Middle frontal gyrus (tissue), 1 donor: ENCODE measurements around the gene ZSWIM6.

Source experiments
- DNase-seq: peaks from one replicate; pipeline ENCODE4 v3.0.0-alpha.2; 2015; ENCODE audit warnings: low spot score; ENCODE audit errors: extremely low spot score

ZSWIM6 gene

DNA sequence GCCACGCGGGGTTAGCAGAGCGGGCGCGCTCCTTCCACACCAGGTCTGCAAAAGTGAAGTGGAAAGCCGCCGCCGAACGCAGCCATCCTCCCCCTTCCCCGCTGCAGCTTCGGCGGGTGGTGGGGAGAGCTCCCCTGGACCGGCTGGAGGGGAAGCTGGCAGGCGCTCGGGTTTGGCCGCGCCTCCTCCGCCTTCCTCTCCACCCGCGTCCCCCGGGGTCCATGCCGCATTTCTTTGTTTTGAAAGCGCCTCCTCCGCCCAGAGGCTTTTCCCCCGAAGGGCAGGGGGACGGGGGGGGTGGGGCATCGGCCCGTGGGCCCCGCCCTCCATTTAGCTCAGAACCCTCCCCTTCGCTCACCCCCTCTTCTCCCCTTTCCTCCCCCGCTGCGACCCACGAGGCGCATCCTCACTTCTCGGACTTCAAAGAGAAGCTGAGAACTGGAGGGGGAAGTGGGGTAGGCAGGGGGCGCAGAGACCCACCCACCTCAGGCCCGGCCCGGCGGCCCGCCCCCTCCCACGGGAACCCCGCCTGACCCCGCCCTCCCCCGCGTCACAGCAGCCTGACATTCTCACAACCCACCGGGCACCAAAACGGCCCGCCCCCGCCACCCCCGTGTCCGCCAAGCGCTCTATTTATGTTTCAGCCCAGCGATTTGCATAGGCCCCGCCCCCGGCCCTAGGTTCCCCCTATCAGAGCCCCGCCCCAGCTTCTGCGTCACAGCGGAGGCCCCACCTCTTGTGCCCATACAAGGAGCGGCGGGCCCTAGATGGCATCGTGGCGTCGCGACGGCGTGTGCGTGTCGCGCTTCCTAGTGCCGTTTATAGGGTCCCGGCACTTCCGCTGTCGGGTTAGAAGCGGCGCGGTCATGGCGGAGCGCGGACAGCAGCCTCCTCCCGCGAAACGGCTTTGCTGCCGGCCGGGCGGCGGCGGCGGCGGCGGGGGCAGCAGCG, at the start of gene ZSWIM6:
ZSWIM6 (plus strand) TSS at position 852 of the 951 bp plus-strand sequence; CDS start at position 867, 15 bp downstream.
- DNase-seq = peak; percentile 99

DNA sequence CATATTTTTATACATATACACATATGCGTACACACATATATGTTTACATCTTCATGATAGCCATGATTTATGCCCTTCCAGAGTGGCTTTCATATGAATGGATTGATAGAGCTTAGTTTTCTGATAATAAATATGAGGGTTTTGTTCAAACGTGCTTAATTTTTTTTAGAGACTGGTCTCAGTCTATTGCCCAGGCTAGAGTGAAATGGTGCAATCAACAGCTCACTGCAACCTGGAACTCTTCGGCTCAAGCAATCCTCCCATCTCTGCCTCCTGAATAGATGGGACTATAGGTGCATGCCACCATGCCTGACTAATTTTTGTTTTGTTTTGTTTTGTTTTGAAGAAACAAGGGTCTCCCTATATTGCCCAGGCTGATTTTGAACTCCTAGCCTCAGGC, 48.6 kb upstream of the ZSWIM6 start:
- no peak for DNase-seq

DNA sequence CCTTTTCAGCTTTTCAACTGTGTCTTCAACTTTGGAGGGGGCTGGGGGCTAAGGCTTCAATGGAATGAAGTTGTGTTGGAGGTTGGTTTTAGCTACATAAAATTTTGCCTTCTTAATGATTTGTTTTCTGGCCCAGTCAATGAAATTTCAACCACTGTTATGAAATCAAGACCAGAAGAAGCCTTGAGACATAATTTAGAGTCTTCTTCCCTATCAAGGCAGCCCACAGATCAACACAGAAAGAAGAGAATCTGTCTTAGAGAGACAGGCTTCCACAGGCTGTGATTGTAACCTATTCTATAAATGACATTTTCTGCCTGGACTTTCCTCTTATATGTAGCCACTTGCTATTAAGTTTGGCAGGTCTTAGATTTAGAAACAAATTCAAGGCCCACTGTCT, 46.5 kb upstream of the ZSWIM6 start:
- DNase-seq = no peak

DNA sequence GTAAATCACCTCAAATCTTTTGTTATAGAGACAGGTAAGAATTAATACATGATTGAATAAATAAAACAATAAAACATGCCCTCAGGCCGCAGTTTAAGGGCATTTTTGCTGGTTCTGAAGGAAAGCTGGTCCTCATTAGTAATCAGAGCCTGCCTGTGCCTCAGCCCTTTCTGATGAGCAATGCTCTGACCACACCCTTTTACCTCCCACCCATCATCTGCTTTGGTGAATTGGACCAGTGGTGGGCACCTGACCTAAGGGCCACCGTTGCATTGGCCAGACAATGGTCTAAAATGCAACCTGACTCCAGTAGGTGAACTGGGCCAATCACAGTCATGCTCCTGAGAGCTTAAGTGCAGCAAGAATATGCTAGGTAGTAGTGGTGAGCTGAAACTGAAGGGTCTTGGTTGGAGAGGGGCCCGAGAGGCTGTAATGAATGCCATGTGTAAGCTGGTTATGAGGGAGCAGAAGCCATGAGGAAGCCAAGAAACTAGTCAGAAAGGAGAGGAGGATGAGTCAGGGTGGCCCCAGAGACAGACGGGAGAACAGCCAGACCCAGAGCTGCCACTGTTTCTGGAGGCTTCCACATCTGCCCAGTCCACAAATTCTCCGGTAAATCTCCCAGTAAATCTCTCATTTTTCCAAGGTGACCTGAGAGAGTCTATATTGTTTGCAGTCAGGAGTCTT, 45.5 kb upstream of the ZSWIM6 start:
- DNase-seq = no peak

DNA sequence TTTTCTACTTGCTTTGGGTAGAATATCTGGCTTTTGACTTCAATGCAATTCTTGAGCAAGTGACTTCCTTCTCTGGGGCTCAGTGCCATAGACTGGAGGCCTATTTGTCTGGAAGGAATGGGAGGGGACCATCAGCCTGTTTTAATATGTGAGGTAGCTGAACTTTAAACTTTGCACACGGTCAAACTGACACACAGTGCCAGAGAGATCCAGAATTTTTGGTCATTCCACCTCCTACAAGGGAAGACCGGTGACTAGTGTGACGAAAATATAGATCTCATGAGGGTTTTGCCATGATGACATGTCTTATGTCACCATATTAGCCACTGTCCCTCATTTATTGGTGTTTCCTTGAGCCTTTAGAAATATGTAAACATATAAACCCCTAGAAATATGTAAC, 44.6 kb upstream of the ZSWIM6 start:
- no peak for DNase-seq

DNA sequence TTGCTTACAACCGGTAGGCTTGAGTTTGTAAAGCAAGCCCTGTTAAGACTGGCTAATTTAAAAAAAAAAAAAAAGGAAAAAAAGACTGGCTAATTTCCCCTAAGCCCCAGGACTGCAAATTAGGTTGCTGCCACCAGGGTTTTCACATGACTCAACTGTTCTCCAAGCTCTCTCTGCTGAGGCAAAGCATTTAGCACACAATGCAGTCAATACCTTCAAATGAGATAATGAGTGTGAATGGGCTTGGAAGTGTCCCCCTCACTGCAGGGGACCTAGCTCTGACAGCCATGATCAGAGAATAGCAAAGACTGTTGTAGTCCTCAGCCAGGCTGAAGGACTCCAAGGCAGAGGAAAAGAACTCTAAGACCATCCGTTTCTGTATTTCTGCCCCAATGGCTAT, 42.8 kb upstream of the ZSWIM6 start:
- DNase-seq = no peak

DNA sequence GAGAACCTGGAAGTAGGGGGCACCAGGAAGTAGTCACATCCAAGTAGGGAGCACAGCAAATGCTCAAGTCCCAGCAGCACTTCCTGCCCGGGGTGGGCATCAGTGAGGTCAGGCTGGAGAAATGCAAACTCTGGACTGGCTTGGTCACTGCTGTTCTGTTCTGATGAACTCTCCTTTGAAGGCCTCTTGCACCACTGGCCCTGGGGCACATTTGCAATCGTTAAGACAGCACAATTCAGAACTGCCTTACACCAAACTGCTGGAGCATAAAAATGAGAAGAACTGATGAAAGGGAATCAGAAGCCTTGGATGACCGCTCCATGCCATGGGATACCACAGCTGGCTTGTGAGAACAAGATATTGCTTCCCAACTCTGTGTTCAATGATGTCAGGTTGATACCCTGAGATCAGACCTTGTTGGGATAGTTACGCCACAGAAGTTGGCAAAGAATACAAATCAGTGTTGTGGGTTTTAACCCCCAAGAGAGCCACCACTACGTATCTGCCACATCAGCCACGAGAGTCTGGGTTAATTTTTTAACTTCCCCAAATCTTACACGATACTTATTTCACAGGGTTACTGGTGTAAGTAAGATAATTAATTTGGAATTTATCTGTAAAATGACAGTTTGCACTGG, 42.3 kb upstream of the ZSWIM6 start:
- no peak for DNase-seq

DNA sequence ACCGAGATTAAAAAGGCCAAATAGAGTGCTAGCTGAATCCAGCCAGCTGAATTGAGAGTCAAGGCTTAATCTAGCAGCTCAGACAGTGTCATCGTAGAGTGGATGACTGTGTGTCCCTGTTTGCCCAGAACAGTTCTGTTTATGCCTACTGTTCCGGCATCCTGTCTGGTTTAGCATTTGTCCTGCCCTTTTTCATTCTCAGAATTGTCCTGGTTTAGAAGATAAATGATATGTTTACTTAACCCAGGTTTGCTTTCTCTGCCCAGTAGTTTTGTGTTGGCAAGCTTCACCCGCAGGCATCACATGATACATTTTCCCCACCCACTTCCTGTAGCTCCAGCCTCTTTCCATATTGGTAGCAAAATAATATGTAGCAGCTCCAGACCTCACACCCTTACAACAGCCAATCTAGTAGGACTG, 41.3 kb upstream of the ZSWIM6 start:
- no peak for DNase-seq

DNA sequence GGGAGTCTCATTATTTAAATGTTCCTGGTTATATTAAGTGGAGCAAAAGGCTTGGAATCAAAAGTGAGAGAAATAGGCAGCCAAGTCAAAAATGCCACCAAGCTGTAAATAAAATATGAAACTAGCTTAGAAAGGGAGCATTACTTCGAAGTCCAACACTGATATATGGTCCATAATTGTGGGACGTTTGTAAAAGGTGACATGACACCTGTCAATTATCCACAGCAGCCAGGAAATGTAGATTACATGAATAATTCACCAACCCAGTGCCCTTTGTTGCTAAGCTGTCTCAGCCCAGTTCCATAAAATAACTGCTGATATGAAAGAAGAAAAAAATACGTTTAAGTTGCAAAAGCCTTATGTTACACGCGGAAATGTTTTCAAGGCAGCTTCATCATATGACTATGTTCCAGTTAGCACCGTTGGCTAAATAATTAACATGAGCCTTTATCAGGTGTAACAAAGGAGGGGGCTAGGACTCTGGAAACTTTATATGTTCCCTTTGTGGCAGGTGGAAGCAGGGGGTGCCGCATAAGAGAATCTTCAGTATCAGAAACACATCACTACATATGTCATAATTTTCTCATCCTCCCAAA, 39.9 kb upstream of the ZSWIM6 start:
- no peak for DNase-seq

DNA sequence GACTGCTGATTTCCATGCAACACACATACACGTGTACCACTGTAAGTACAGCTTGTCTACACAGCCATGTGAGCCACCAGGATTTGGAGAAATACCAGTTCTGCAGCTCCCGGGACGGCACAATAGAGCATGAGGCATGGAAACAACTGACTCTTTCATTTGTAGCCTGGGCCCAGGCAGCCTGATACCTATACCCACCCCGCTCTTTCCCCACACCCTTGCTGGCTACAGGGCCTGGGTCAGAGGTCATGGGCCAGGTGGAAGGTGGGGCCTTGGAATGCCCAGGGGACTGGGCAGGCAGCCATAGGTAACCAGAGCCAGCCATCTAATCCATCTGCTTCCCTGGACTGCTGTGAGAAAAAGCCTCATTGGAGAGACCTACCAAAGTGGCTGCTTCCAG, 39.0 kb upstream of the ZSWIM6 start:
- no peak for DNase-seq

DNA sequence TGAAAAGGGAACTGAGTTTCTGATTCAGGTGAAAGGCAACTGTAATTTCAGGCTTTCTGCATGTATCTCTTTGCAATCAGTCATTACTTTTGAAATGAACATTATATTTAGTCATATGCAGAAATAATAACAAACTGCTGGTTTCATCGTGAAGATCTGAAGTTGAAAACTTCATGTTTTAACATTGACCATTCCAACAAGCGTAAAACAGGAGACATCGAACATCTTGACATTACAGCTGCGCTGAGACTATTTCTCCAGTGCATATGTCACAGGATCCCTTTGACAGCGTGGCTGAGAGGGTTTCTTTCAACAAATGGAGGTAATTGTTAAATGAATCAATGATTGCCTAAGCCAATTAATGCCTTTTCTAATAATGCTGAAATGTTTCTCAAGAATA, 38.2 kb upstream of the ZSWIM6 start:
- no peak for DNase-seq

DNA sequence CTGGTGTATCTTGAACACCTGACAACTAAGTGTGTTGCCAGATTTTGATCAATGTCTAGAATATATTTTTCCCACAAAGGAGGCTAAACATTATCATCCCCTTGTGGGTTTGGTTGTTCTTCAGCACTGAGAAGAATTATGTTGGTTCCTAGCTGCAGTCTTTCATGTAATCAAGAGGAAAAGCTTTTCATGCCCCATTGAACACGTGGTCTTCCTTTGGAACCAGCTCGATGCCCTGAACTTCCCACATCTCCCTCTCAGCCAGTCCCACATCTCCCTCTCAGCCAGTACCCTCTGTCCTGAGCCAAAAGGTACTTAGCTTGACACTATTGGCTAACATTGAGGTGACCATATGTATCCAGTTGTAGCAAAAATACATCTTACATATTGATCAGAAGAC, 36.7 kb upstream of the ZSWIM6 start:
- no peak for DNase-seq

DNA sequence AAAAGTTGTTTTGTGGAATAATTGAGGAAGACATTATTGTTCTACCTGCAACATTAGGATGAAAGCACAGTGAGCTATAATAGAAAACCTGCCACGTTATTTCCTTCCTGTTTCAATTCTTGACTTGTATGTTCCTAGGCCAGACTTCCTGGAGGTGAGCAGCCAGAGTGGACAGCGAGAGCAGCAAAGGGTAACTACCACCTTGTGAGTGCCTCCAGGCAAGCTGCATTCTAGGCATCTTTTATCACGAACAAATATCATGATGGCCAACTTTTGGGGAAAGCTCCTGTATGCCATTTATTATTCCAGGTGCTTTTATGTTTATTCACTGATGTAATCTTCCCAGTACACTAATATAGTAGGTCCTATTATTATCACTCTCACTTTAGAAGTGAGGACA, 34.0 kb upstream of the ZSWIM6 start:
- DNase-seq = no peak

DNA sequence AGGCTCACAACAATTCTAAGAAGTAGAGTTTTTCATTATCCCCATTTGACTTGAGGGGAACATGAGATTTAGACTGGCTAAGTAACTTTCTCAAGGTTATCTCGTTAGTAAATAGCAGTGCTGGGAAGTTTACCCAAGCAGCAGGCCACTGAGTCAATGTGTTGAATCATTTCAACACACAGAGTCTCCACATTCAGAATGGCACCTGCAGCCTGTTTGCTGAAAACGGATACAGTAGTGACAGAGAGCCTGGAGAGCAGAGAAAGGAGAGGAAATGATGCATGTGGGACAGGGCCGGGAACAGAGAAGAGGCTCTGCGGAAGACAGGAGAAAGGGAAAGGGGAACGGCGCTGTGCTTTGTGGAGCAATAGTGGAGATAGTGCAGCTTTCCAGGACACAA, 33.5 kb upstream of the ZSWIM6 start:
- DNase-seq = no peak

DNA sequence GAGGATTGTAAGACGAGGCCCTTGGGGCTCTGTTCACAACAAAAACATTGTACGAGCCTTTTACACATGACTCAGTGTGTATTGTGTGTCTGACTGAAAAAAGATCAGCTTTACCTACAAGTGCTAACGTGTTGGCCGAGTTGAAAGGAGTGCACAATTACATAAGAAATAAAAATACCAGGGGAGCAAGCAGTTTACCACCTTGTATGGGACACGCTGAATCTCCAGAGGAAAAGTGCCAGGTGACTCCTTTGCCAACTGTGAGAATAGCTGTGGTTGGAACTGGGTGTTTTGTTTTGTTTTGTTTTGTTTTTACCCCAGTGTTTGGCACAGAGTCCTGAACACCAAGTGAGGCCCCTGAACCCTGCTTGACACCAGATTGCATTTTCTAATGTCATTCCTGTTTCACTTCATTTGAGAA, 32.8 kb upstream of the ZSWIM6 start:
- DNase-seq = no peak

DNA sequence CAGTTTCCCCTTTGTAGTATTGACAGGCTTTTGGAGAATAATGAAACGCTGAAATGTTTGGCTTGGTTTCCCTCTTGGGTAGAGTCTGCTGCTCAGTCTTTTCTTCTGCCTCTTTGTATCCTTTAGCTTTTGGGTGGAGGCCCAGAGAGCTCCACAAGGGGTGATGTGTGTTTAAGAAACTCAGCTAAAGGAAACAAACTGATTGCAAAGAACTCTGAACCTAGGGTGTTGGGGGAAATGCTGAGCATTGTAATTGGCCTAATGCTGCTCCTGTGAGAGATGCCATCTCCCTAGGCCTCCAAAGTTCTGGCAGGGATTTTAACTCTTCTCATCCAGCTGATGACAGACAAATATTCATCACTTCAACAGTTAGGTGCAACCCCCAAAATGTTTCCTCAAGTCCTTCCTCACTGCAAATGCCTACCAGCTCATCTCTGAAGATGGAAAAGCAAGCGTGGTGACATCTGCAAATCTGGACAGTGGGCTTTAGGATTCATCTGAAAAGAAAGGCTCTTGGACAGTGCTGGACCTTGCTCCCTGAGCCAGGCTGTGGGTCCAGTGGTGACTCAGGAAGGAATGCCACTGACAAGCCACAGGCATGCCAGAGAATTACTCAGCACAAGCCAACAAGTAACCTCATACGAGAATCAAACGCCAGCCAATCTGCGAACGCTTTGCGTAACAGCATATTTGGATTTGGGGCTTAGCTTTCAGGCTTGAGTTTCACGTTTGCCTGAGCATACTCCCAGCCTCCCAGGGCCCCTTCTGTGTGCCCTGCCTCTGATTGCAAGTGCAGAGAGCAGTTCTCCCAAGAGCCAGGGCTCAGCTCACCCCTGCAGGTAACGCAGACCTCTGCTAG, 30.5 kb upstream of the ZSWIM6 start:
- no peak for DNase-seq

DNA sequence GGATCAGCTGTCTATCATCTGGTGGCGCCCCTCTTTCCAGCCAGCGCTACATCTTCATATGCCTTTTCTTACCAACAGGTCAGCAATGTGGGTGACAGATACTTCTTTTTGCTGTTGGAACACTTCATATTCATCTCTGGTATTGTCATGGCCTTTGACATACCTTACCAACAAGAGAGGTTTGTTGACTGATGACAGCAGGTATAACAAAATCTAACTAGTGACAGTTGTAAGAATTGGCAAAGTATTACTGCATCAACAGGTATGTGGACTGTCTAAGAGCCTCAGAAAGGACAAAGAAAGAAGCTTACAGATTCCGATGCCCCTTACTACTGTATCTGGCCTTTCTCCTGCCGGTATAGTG, 29.9 kb upstream of the ZSWIM6 start:
- DNase-seq = no peak

DNA sequence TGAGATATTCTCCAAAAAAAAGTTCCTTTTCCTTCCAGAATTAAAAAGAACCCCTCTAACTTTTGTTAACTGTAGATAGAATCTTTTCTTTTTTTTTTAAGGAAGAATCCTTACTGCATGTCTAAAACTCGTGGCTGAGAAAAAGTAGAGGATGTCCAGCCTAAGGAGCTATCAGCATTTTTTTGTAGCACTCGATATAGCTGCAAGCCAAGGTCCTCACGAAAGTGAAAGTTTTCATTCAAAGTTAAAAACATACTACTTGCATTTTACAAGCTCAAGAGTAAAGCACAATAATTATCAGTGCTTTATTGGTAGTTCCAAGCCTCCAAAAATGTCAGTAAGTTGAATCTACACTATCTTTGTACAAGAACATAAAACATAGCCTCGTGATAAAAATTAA, 28.7 kb upstream of the ZSWIM6 start:
- no peak for DNase-seq

DNA sequence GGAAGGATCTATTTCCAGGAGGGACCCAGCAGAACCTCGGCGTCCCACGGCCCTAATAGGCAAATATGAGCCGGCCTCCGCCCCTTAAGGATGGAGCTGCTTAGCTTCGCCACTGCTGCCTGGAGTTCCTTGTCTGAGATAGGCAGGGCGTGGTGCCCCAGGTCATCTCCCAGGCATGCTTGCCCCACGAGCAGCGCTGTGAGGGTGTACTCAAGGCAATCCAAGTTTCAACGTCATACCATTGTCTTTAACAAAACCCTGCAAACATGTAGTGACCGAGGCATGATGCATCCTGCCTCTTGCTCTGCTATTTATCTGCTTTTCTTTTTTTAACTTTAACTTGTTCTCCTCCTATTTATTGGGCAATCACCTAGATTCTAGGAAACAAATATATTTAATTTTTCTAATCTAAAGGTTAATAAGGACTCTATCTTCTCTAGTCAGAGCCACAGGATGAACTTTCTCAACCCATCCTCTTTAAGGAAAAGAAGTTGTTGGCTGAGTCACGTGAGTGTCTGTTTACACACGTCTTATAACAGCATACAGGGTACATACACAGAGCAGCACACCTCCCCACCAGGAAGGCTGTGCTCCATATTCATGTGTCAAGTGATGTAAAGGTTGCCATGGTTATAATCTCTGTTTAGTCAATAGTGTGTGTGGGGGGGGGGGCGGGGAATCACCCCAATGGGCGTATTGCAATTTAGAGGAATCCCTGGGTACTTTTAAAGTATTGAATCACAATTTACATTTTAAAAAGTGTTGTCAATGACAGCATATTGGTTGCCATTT, 27.3 kb upstream of the ZSWIM6 start:
- DNase-seq = no peak

DNA sequence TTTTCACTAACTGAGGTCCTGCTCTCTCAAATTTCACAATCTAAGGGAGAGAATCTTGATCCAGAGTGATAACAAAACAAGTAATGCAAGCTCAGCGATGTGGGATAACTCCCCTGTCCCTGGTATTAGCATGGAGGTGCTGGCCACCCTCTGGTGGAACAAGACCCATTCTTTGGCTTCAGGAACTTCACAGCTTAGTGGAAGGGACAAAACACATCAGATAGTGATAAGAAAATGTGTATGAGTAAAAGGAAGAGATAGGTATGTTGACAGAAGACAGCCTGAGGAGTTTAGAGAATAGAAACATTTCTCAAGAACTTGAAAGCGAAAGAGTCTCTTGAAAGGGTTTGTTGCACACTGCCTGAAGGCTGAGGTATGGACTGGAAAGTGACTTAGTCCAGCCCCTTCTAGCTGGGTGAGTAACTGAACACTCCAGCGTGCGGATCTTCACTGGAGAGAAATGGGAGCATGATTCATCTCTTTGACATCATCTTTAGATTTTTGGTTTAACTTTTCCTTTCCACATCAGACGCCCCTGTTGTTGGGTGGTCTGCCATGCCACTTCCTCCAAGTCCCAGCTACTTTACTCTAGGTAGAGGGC, 25.4 kb upstream of the ZSWIM6 start:
- no peak for DNase-seq
